NCI-H1048 (cell line): ENCODE data around the gene TBC1D22B.

ENCODE experiments used
- DNase-seq: peaks from one replicate; lab custom pipeline; 2025; lab: John Stamatoyannopoulos, UW

The TBC1D22B gene

DNA sequence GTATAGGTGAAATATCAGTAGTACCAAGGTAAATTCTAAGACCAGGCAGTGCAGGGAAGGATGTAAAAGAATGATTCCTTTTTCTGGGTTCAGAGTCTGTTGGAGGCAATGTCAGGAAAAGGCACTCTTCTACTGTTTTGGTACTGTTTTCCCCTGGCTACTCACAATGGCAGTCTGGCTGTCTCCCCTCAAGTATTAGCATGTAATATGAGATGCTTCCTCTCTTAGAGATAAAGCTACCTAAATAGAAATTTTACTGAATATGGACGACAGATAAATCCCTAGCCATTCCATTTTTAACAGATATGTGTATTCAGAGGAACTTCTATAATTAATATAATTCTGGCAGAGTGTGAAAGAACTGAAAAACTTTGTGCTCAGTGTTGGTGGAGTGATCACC lies 99.7 kb downstream of the TBC1D22B start:
- DNase-seq: no peak

DNA sequence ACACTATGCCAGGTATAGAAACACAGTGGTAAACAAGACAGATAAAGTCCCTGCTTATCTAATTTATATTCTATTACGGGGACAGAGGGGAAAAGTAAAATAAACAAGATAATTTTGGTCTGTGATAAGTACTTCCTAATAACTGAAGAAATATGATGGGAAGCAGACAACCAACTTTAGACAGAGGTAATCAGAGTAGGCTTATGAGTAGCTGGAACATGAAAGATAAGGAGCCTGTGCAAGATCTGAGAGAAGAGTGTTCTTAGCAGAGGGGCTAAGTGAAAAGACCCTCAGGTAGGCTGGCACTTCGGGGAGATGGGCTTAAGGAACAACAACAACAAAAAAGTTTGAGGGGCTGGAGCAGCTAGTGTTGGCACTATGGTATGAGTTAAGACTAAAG lies 100.3 kb downstream of the TBC1D22B start:
- DNase-seq: no peak

DNA sequence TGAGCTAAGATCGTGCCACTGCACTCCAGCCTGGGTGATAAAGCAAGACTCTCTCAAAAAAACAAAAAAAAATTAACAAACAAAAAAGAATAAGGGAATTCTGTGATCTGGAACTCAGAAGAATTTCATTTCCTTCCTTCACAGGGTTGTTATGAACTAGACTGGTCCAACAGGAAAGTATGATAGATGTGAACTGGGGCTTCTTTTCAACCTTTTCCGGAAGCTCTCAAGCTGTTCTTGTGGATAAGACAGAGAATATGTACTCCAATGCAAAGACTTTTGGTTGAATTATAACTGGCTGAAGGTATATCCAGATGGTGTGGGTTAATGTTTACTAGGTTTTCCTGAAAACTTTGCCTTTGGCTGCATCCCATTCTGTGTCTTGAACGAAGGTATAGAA lies 101.5 kb downstream of the TBC1D22B start:
- no peak for DNase-seq

DNA sequence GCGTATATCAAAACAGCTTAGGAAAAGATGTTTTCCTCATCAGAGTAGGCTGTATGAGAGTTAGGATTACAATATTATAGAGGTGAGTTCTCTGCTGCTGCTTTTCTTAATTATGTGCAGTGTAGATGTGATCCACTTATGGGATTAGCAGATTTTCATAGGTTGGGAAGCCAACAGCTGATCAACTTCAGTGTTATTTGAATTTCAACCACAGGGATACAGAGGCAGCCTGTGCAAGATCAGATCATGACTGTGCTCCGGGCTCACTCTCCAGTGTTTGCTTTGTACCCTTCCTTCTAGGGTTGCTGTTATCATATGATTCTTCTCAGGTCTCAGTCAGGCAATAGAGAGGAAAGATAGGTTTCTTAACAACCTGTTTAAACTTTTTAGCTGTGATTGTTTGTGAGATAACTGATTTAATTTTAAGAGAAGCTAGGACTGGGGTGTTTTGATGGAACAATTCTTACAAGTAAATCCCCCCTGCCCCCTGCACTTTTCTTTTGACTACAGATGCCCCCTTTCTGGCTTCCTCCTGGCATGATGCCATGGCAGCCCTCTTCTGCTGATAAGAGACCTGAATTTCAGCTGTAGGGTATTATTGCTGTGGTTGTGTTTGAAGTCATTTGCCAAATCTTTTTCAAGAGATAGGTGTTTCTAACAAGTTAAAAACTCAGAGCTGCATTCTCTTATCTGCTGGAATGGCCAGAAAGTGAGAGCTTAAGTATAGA lies 104.7 kb downstream of the TBC1D22B start:
- DNase-seq: no peak

DNA sequence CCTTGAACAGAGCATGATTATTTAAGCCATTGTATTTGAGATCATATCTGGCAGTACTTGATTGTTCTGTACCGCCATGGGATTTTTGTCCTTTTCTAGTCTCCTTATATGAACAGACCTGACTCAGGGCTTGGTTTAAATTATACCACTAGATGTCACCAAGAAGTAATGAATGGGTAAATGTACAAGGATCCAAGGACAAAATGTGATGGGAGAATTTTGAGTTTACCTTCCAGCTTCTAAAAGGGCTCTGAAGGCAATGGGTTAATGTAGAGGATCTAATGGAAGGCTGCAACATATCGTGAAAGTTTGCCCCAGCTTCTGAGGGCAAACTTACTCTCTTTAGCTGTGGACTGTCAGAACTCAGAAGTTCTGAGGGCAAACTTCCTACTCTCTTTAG lies 108.2 kb downstream of the TBC1D22B start:
- no peak for DNase-seq

DNA sequence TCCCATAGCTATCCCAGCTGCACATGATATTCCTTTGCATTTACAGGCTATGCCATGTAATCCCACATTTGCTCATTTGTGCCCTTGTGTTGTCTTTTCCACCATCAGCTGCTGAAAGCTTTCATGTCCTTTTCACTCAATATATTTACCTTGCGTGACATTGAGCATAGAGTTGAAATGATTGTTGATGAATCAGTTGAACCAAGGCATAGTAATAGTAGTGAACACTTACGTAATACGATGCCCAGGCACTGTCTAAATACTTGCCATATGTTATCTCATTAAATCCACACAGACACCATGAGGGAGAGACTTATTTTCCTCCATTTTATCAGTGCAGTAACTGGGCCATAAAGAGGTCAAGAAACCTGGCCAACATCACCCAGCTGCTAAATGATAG lies 109.3 kb downstream of the TBC1D22B start:
- no peak for DNase-seq

DNA sequence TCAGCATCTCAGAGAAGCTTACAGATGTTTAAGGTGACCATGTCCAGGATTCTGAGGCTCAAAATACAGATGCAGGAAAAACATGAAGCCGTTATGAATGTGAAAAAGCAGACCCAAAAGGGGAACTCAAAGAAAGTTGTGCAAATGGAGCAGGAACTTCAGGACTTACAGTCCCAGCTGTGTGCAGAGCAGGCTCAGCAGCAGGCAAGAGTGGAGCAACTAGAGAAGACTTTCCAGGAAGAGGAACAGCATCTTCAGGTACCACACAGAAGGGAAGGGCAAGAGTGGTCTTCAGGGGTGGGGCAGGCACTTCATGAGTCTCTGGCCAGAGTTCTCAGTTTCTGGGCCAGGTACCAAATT lies 111.4 kb downstream of the TBC1D22B start:
- no peak for DNase-seq

DNA sequence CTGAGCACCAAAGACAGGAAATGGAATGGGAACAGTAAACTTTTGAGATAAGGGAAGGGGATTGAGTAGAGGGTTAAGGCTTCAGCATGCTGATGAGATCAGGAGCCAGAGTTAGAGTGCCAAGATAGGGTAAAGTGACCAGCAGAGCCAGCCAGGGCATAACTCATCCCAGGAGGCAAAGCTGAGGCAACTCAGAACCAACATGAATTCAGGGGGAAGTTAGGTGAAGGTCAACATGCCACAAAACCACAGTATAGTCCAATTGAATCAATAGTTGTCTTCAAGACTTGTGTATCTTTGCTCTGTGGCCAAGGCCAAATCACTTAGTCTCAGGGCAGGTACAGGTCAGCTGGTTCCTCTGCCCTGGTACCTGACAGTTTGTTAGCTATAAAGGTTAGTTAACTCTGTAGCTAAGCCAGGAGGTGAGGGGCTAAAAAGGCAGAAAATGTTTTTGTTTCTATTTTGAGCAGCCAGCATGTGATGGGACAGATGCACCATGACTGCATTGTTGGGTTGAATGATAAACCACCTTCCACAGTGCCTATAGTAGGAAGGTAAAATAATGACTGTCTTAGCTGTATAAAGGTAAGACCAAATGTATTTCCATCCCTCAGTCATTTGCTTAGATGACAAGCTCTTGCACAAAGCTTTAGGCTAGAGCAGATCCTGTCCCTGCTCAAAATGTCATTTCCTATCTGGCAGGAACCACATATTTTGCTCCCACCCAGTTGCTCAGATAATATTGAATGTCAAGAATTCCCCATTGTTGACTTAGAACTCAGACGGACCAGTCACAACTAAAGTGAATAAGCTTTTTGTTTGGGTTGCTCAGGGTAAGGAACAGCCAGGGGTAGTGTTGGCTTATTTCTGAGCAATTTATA lies 112.0 kb downstream of the TBC1D22B start:
- DNase-seq: no peak

DNA sequence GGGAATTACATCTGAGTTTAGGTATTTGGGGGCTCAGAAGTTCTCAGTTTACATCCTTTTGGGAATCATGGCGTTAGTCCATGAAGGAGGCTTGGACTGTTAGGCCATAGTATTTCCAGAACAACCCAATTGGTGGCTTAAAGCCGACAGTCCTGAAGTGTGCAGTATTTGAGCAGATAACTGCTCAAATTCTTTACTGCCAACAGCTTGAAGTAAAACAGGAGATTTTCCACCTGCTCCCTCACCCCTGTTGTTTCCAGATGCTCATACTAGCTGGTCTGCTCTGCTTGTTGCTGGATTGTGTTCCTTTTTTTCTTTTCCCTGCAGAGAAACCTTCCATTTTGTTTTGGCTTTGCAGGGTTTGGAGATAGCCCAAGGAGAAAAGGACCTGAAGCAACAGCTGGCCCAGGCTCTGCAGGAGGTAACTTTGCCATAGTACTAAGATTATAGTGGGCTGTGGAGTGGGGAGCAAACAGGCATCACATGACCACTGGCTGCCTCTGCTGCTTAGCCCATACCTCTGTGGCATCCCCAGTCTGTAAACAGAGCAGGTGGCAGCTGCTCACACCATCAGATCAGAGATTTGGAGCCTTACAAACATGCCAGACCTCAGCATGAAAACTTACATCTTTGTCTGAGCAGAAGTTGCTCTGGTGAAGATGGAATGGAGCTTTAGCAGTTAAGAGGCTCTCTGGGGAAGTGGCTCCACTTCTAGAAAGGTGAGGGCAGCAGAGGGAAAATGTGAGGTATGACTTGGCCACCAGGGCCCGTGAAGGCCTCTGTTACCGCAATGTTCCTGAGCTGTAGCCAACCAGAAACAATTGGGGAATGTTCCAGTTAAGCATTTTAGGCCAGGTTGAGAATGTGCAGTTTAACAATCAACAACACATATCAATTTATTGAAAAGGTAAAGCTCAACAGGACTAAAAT lies 113.8 kb downstream of the TBC1D22B start:
- DNase-seq: no peak

DNA sequence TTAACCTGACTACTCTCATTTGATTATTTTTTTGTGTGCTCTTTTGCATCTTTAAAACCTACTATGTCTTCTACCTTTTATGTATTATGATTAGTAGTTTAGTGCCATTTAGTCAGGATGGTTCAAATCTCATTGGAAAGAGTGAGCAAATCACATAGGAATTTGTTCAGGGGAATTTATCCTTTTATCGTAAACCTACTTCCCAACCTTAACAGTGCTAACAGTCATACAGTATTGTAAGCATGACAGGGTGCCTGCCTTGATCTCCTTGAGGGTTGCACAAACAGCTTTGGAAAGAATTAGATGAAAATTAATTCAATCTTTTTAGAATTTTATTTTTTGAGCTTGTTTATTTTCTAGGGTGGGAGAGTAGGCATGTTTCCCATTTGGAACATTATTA lies 114.5 kb downstream of the TBC1D22B start:
- no peak for DNase-seq

DNA sequence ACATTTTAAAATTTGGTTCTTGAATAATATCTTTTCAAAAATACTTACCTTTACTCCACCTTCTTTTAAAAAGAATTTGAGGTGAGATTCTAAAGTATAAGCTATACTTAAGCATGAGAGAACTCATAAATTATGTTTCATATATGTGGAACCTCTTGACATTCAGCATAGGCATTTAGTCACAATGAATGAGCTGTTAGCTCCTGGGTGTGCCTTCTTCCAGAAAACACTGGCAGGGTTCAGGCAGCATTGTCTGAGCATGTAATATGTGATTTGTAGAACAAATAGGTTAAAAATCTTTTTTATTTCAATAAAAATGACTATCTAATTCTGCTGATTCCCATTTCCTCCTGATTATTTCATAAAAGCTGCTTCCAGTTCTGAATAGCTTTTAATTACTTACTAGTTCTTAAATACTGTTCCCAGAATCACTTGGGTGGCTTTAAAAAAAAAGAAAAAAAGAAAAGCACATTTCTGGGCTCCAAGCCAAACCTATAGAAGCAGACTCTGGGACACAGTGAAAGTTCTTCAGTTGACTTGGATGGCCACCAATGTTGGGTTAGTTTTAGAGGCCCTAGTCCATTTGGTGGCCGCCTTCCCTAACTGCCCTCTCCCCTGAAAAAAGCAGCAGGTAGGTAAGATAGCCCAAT lies 116.4 kb downstream of the TBC1D22B start:
- no peak for DNase-seq

DNA sequence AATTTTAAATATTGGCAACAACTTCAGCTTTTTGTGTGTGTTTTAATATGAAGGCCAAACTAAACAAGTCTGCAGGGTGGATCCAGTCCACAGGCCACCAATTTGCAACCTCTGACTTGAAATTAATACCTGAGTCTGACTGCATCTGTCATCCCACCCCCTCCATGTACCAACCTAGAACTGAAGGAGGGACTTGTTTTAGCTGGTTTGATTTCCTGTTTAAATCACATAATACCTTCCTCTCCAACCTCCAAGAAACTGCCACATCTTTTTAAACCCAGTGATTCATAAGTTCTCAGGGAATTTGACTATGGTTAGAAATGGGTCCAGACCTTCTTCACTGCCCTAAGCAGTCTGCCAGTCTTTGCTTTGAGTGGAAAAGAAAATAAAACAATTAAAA lies 117.8 kb downstream of the TBC1D22B start:
- no peak for DNase-seq

DNA sequence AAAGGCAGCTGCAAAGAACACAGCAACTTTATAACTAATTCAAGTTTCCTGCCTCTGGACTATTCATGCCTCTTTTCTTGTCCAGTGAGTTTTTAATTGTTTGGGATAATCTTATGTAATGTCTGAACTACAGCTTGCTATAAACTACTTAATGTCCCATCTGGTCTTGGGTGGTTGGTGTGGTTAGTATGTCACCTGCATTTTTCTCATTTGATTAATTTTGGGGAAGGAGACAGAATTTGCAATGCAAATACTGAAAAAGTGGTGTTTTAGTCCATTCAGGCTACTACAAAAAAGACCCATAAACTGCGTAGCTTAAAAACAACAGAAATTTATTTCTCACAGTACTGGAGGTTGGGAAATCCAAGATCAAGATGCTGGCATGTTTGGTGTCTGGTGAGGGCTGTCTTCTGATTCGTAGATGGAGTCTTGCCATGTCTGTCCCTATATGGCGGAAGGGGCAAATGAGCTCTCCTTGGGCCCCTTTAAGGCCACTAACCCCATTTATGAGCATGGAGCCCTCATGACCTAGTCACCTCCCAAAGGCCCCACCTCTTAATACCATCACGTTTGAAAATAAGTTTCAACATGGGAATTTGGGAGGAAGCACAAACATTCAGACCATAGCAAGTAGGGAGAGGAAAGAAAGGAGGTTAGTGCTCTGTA lies 118.6 kb downstream of the TBC1D22B start:
- no peak for DNase-seq

DNA sequence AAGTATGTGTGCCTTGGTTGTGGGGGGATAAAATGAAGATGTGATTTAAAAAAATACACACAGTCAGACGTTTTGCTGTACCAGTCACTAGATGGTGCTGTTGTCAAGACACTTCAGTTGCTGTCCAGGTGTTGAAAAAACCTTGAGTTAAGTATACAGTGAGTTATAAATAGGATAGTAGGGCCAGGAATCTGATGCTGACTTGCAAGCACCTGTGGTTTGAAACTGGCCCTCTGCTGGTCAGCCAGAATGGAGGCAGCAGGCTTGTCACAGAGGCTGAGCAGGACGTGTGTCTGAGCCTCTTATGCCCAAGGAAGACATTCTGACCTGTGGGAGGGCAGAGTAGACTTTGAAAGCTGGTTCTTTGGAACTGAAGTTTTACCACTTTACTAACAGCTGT lies 124.0 kb downstream of the TBC1D22B start:
- DNase-seq: no peak
